ENCODE data around the gene LZTS2. TPM values are rescaled to one million over a fixed set of nuclear protein-coding genes. Genes with fewer than 3 reads are reported as not detected.

Gene LZTS2
- total RNA-seq, 1 donor from 2014 or later, result 56.7 TPM

DNA sequence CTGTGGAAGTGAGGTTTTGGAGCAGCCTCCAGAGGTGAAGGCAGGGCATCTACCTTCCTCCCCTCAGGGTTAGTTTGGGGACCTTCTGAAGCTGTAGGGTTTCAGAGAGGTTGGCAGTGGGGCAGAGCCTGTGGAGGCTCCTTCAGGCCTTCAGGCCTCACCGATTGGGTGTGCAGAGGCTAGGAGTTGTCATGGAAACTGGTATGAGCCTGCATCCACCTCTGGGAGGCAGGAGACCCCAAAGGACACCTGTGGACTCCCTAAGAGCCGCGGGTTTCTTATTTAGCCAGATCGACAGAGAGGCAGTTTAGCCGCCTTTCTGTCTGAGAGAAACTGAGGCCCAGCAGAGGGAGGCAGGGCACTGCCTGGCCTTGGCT, 2.0 kb downstream of the LZTS2 start:
- H3K4me3 Mint-ChIP-seq (ENCODE audit: unreplicated experiment), result peak overlapping the region; percentile 89
- H3K27me3 Mint-ChIP-seq (ENCODE audit: unreplicated experiment), result peaks cover 11% of the 10 kb centered on the region
- H3K9me3 Mint-ChIP-seq (ENCODE audit: unreplicated experiment), result peaks cover 14% of the 10 kb centered on the region
- no peak for DNase-seq
- H3K4me1 Mint-ChIP-seq (ENCODE audit: low read depth, unreplicated experiment), result peaks cover 13% of the 10 kb centered on the region
- no peak for TF ChIP-seq CTCF (IDR thresholded peaks at IDR 0.05; ENCODE audit: partially characterized antibody, unreplicated experiment)
- H3K36me3 Mint-ChIP-seq (ENCODE audit: unreplicated experiment), result no peaks in the 10 kb centered on the region
- no peak overlapping the region for H3K27ac Mint-ChIP-seq (ENCODE audit: unreplicated experiment)

- DNase-seq, result no peak
- Mint-ChIP-seq H3K4me1 (ENCODE audit: low read depth, unreplicated experiment) (peaks cover 13% of the 10 kb centered on the region), H3K9me3 (ENCODE audit: unreplicated experiment) (peaks cover 14% of the 10 kb centered on the region), H3K36me3 (ENCODE audit: unreplicated experiment) (no peaks in the 10 kb centered on the region), H3K27me3 (ENCODE audit: unreplicated experiment) (peaks cover 11% of the 10 kb centered on the region), H3K27ac (ENCODE audit: unreplicated experiment) (no peak overlapping the region), H3K4me3 (ENCODE audit: unreplicated experiment) (no peak overlapping the region)
- TF ChIP-seq CTCF (IDR thresholded peaks at IDR 0.05; ENCODE audit: partially characterized antibody, unreplicated experiment), result no peak
These were observed 2.8 kb downstream of the LZTS2 start for GRCh38 chr10:101002456-101002855.

GRCh38 chr10:101003639-101004206, 4.1 kb downstream of the LZTS2 start:
- no peak for DNase-seq
- TF ChIP-seq CTCF (IDR thresholded peaks at IDR 0.05; ENCODE audit: partially characterized antibody, unreplicated experiment), result no peak
- Mint-ChIP-seq H3K27me3 (ENCODE audit: unreplicated experiment) (peaks cover 5% of the 10 kb centered on the region), H3K9me3 (ENCODE audit: unreplicated experiment) (peaks cover 7% of the 10 kb centered on the region), H3K27ac (ENCODE audit: unreplicated experiment) (no peak overlapping the region), H3K4me3 (ENCODE audit: unreplicated experiment) (no peak overlapping the region), H3K4me1 (ENCODE audit: low read depth, unreplicated experiment) (peaks cover 13% of the 10 kb centered on the region), H3K36me3 (ENCODE audit: unreplicated experiment) (no peaks in the 10 kb centered on the region)

DNA sequence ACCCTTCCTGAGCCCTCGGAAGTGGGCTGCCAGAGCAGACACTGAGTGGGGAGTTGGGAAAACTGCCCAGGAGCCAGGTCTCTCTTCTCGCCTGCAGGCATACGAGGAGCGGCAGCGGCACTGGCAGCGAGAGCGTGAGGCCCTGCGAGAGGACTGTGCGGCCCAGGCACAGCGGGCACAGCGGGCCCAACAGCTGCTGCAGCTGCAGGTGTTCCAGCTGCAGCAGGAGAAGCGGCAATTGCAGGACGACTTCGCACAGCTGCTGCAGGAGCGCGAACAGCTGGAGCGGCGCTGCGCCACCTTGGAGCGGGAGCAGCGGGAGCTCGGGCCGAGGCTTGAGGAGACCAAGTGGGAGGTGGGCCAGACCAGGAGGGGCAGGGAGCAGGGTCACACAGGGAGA, 5.8 kb downstream of the LZTS2 start:
- Mint-ChIP-seq H3K27ac (ENCODE audit: unreplicated experiment) (no peak overlapping the region), H3K9me3 (ENCODE audit: unreplicated experiment) (peaks cover 7% of the 10 kb centered on the region), H3K4me3 (ENCODE audit: unreplicated experiment) (no peak overlapping the region), H3K4me1 (ENCODE audit: low read depth, unreplicated experiment) (peaks cover 13% of the 10 kb centered on the region), H3K27me3 (ENCODE audit: unreplicated experiment) (peaks cover 4% of the 10 kb centered on the region), H3K36me3 (ENCODE audit: unreplicated experiment) (no peaks in the 10 kb centered on the region)
- TF ChIP-seq CTCF (IDR thresholded peaks at IDR 0.05; ENCODE audit: partially characterized antibody, unreplicated experiment), result no peak
- no peak for DNase-seq

GRCh38 chr10:101005869-101006567, 6.4 kb downstream of the LZTS2 start:
- H3K9me3 Mint-ChIP-seq (ENCODE audit: unreplicated experiment), result peaks cover 5% of the 10 kb centered on the region
- no peaks in the 10 kb centered on the region for H3K36me3 Mint-ChIP-seq (ENCODE audit: unreplicated experiment)
- no peak overlapping the region for H3K4me3 Mint-ChIP-seq (ENCODE audit: unreplicated experiment)
- no peak for TF ChIP-seq CTCF (IDR thresholded peaks at IDR 0.05; ENCODE audit: partially characterized antibody, unreplicated experiment)
- peaks cover 10% of the 10 kb centered on the region for H3K4me1 Mint-ChIP-seq (ENCODE audit: low read depth, unreplicated experiment)
- no peak overlapping the region for H3K27ac Mint-ChIP-seq (ENCODE audit: unreplicated experiment)
- H3K27me3 Mint-ChIP-seq (ENCODE audit: unreplicated experiment), result peaks cover 2% of the 10 kb centered on the region
- no peak for DNase-seq

All from glutamatergic neuron (in vitro differentiated cells).